ENCODE results near the gene MCTP1.
"Not testable (repeated sequence)": the region's sequence is repeated elsewhere in the genome, so short reads cannot be mapped to it uniquely, and the experiment has no call there.

Gene MCTP1

DNA sequence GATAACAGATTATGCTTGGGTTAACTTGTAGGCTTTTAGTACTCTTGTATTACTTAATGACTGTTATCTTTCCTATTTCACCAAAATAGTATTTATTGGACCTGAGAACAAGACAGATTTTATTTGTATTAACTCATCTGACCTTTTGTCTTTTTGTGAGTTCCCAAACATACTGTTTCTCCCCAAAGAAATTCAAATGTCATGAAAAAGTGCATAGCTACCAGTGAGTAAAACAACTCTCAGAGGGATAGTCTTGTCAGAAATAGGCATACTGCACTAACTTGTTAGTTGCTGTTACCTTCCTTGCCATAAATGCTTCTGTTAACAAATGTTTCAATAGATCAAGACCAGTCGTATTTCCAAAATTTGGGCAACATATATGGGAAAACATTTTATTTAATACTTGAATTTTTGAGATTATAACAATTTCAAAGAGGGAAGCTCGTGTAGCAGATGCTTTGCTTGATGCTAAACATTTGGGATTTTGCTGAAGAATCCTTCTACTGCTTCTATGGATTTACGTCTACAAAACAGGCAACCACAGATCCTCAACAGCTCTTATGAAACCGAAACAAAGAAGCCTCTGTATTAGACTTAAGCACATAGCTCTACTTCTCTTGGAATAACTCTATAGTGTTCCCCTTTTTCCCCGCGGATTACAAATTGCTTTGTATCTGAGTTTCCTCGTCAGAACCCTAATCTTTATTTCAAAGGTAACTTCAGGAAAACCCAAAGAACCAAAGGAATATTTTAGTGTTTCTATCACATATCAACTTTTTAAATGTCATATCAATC, 248.8 kb downstream of the MCTP1 start:
- DNase-seq: no peak

DNA sequence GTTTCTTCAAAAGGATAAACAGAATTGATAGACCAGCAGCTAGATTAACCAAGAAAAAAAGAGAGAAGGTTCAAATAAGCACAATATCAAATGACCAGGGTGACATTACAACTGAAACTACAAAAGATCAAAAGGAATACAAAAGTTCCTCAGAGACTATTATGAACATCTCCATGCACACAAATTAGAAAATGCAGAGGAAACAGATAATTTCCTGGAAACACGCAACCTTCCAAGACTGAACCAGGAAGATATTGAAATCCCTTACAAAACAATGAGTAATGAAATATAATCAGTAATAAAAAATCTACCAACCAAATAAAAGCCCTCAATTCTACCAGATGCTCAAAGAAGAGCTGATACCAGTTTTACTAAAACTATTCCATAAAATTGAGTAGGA, 252.1 kb downstream of the MCTP1 start:
- no peak for DNase-seq

DNA sequence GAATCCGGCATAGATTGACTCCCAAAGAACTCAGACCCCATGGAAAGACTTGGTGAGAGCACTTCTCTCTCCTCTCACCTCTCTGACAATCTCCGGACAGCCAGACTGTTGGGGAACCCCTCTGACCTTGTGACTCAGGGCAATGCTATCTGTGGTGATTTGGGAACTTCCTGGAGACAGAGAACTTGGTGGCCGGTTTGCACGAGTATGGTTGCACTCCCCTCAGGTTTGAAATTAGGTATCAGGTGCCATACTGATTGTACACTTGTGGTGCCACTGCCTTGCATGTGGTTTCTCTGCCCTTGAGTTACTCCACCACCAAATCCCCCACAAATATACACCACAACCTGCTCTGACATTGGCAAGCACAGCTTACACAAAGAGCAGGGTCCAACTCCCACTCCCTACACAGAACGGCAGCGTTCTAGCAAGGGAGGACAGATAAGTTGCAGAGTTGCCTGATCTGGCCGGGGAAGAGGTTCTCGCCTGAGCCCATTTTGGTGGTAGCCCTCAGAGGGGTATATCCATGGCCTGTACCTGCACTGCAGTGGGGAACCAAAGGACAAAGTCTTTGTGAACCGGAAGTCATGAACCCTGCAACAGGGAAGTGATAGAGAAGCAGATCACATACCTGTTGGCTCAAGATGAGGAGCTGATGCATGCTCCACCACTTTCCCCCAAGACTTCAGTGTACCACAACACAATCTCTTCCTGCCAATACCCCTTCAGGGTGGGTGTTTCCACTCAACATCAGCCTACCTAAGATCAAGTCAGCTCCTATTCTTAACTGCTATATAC, 255.1 kb downstream of the MCTP1 start:
- DNase-seq: no peak

DNA sequence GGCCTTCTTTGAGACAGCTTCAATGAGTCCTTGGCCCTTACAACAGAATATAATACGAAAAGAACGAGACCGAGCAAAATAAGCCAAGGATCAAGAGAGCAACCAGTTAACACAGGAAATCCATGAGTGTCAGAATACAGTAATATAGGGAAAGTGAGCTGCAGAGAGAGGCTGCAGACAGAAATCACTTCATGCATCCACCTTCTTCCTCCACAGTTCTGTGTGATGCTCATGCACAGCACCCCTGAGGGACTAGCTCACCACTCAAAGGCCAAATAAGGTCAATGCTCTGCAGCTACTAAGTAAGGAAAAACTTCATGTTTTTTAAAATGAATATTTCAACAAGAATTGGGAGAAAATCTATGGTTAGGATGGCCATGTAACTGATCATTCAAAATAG, 257.1 kb downstream of the MCTP1 start:
- DNase-seq: no peak

DNA sequence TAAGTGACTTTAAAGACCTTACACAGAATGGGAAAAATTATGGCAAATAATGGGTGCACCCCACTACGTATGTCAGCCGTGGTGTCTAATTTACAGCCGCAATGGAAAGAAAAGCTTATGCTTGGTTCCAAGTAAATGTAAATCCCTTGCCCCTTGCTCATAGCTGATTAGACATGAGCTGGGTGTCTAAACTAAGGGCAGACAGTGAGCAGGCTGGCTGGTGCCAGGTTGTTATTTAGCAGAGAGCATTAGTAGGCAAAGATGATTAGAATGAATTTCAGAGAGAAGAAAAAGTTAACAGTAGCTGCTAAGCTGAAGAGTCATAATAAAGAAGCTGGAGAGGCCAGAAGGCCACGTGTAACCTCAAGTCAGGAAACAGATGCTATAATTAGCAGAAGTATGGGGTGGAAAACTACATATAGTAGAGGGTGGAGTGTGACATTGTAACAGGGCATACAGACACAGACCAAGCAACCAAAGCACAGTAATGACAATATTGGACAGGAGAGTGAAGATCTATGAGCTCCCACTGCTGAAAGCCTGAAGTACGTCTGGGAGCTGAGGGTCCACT, 257.7 kb downstream of the MCTP1 start:
- DNase-seq: no peak

DNA sequence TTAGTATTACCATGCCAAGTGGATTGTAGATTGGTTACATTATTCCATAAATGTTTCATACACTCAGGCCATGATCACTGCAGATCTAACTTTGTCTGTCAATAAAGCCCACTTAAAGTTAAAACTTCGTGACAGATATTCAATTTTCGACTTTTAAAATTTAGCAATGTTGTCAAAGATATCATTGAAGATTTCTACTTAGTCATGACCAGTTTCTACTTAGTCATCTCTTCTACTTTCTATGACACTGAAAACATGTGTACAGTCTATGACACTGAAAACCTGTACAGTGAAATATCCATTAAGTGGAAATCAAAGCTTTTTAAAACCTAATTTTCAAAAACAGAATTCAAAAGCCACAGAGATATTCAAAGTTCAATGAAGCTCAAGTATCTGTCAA, 258.2 kb downstream of the MCTP1 start:
- no peak for DNase-seq

DNA sequence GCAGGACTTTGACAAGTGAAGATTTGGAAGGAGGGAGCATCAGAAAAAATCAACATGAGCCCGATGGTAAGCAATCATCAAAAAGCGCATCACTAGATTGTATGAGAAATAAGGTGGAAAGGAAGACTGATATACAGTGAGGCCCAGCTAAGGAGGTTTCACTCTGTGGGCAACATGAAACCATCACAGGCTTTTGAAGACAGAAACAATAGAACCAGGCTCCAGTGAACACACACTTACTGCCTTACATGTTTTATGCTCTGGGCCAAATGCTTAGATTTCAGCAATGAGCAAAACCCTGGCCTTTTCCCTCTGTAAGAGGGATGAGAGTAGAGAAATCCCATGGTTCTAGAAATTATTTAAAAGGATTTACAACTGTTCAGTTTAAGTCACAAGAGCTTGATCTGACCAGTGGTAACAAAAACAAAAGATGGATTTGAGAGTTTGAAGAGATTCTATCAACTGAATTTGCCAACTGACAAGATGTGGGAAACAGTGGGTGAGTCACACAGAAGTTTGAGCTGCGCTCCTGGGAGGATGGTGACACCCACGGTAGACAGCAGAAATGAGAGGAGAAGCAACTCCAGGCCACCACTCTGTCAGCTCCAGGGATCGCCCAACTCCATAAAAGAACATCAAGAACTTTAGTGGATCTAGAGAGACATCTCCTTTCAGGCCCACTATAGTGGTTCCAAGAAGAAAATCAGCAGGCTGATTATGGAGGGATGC, 261.8 kb downstream of the MCTP1 start:
- DNase-seq: peak in 15 of 58 donors; percentile 1 to 64 (median 15)

DNA sequence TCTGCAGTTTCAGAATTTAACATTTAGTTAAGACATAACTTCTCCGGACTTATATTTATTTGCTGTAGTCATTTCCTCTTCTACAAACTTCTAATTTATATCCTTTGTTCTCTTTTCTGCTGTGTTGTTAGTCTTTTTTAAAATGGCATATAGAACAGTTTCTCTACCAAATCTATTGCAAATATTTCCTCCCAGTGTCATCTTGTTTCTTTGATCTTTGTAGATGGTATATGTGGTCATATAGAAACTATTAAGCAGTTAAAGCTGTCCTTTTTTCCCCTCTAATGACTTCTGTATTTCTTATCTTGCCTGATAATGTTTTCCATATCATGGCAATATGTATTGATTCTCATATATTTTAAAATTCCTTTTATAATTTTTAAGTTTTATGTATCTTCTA, 264.5 kb downstream of the MCTP1 start:
- DNase-seq: no peak

DNA sequence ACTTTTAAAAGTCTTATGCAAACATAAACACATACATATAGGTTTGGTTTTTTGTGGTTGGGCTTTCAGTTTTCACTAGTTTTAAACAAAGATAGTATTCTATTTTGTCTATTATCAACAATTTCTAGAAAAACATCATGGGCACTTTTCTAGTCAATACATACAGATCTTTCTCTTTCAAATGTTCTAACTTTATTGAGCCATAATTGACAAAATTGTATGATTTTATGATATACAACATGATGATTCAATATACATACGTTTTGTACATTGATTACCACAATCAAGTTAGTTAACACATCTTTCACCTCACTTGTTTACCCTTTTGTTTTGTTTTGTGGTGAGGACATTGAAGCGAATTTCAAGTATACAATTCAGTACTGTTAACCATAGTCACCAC, 265.9 kb downstream of the MCTP1 start:
- no peak for DNase-seq

DNA sequence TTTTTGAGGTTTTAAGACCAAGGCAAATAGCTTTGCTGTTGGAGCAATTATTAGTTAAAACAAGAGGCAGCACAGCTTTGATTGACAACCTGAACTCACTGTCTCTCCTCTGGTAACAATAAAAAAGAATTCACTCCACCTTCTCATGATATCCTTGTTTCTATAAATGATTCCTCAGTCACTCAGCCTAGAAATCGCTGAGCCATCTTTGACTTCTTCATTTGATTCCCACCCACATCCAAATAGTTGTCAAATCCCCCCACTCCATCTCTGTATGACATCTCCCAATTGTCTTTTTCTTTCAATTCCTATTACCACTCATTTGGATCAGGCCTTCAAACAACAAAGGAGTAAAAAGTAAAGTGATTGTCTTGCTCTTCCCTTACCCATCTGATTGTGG, 266.4 kb downstream of the MCTP1 start:
- DNase-seq: no peak

DNA sequence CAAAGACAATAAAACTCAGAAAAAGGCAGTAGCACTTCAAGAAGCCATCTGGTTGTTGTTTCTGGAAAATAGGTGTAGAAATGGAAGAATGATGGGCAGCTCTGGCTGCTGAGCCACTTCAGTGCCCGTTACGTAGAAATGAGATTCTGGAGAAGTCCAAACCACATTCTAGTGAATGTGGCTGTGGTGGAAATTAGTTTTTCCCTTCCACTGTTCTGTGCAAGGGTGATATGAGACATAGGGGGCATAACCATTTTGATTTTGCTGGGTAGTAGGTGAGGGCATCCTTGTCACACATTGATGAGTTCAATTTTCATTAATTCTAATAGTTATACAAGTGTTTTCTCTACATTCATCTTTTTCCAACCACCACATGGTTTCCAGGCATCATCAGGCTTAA, 275.1 kb downstream of the MCTP1 start:
- DNase-seq: no peak

DNA sequence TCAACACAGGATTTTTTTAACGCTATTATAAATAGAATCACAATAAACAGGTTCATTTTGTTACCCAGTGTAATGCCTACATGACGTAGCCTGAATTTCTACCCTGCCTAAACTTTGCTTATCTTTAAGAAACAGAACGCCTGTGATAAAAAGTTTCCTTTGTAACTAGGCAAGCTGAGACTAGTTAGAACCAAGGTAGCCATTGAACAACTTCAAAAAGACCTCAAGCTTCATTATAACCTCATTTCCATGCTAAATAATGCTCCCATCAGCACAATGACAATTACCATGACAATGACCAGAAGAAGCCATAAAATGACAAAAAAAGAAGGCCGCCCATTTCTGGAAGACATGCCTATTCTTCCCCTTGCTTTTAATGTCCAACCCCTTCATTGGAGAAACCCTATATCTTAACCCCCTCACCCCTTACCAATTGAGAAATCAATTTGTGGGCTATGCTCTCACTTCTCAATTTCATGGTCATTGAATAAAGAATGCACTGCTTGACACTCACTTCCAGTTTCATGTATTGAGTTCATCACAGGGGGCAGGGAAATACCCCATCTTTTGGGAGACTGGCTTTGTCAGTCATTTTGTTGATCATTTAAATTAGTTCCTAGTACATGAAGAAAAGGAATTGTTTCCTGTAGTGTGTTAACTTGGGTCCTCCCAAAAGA, 276.8 kb downstream of the MCTP1 start:
- no peak for DNase-seq

DNA sequence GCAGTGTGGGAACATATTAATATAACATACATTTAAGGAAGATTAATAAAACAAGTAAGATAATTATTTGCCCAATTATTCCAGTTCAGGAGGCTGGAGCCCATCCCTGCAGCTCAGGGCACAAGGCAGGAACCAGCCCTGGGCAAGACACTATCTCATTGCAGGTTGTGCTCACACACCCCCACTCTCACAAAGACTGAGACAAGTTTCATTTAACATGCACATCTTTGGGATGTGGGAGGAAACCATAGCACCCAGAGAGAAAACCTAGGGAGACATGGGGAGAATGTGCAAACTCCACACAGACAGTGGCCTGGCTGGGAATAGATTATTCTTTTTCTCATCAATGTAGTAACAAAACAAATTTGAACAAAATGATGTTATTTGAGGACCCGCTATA, 279.1 kb downstream of the MCTP1 start:
- peak in 3 of 58 donors; percentile 3 to 11 (median 7) for DNase-seq

DNA sequence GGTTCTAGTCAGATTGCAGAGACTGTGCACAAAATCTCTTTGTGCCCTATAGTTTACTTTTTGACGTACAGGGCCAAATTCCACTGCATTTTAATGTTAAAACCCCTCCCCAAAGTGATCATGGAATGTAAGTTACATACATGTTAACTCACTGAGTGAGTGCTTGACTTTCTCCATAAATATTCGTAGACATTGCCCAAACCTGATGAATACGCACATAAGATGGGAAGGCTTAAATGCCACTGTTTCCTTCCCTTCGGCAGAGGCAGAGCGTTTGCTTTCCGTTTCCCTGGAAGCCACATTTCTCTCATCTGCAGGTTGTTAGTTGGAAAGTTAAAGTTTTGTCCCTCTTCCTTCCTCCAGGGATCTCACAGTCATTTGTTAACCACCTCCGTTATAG, 286.2 kb downstream of the MCTP1 start:
- DNase-seq: no peak

DNA sequence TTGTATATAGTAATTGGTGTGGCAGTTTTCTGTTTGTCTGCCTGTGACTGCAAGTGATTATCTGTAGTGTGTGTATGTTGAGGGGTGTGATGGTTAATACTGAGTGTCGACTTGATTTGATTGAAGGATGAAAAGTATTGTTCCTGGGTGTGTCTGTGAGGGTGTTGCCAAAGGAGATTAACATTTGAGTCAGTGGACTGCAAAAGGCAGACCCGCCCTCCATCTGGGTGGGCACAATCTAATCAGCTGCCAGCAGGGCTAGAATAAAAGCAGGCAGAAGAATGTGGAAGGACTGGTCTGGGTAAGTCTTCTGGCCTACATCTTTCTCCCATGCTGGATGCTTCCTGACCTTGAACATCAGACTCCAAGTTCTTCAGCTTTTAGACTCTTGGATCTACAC, 290.4 kb downstream of the MCTP1 start:
- not testable (repeated sequence) for DNase-seq

DNA sequence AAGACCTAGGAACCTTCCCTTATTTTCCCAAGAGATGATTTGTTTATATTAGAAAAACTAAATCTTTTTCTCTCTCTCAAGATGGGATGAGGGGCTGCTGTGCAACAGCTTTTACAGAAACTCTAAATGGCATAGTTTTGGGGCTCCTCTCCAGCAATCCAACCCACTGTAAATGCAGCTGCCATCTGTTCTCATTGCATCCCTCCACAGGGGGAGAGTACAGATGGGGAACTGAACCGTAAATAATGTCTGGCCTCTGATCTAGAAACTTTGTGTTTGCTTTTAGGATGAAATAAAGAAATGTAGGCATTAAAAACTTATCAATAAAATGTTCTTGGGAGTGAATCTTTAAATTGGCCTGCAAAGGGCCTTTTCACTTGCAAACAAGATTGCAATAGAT, 291.4 kb downstream of the MCTP1 start:
- peak in 1 of 58 donors; percentile 7 for DNase-seq

DNA sequence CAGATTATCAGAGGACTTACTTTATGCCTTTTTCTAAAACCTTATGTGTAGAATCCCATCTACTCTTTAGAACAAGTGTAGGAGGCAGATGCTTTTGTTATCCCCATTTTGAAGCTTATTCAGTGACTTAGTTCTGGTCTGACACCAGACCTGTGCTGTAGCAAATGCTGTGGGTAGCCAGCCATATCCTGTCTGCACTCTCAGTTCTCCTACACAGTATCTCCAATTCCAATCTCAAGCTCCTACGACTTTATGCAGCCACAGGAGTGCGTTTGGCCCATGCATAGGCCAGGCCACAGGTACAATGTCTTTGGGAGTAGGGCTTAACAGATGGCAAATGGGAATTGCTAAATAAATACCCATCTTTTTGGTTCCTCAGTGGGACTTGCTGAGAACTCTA, 292.6 kb downstream of the MCTP1 start:
- DNase-seq: peak in 2 of 58 donors; percentile 2 to 3

DNA sequence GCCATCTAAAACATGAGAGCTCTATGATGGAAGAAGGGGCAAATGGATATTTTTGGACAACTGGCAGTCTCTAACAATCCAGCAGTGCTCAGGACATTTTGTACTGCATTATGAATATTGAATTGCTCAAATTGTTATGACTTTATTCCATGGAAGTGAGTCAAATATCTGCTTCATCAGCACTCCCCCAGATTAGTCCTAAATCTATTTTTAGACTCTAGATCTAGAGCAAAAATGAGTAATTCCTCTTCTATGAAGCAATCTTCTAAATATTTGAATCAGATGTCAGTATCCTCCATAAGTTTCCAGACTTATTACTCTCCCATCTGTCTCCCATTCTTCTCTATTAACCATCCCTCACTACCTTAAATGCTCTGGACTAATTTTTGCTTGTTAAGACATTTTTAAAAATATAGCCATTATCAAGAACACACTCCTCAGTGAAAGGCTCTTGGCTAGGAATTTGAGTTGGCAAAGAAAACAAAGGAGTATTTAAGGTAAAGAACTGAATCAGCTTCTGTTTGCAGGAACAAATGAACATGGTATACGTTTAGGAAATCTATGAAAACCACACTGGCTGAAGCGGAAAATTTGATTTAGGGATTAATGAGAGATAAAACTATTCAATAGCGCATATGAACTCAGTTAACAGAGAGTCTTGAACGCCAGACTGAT, 300.9 kb downstream of the MCTP1 start:
- no peak for DNase-seq

DNA sequence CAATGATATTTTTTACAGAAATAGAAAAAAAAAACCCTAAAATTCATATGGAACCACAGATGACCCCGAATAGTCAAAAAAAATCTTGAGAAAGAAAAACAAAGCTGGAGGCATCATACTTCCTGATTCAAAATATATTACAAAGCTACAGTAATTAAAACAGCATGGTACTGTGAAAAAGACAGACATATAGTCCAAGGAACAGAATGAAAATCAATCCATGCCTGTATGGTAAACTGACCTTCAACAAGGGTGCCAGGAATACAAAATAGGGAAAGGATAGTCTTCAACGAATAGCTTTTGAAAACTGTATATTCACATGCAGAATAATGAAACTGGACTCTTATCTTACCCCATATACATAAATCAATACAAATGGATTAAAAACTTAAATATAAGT, 307.5 kb downstream of the MCTP1 start:
- DNase-seq: no peak

DNA sequence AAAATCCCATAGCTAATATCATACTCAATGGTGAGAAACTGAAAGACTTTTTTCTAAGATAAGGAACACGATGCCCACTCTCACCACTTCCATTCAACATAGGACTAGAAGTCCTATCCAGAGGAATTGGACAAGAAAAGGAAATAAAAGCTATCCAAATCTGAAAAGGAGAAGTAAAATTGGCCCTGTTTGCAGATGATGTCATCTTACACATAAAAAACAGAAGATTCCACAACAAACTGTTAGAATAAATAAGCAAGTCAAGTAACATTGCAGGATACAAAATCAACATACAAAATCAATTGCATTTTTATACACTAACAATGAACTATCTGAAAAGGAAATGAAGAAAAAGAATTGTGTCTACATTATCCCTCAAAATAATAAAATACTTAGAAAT, 308.0 kb downstream of the MCTP1 start:
- DNase-seq: no peak

DNA sequence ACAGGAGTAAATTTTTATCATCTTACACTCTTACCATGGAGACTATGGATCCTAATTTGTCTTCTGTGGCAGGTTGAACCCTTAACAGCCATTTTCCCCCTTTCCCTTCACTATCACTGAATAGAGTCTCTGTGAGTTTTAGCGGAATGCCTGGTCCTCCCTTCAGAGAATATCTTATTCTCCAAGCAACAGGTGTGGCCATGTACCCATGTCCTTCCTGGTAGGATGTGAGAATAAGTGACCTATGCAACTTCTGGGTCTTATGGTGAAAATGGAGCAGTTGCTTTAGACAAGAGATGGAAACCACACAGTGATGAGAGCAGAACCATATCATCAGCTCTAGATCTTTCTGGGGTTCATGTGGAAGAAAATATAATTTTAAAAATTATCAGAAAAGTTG, 312.6 kb downstream of the MCTP1 start:
- DNase-seq: no peak
